ENCODE results near the gene PRAF2.

PRAF2 gene

DNA sequence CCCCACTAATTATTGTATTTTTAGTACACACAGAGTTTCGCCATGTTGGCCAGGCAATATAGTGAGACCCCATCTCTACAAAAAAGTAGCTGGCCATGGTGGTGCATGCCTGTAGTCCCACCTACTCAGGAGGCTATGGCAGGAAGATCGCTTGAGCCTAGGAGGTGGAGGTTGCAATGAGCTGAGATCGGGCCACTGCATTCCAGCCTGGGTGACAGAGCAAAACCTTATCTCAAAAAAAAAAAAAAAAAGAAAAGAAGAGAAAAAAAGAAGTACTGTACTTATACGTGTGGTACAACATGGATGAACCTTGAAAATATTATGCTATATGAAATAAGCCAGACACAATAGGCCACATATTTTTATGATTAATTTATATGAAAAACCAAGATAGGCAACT lies 15.8 kb upstream of the PRAF2 start:
- Histone ChIP-seq H2BK15ac (ENCODE audit: low read length) (no peak overlapping the region), H4K91ac (ENCODE audit: low read depth, low read length, poor library complexity) (no peak overlapping the region), H3K36me3 (replicated peaks in 1 of 2; ENCODE audit: control insufficient read depth in 2 of 2, insufficient read depth in 2 of 2, low read length in 2 of 2) (no peaks in the 10 kb centered on the region), H3K18ac (ENCODE audit: low read length) (no peak overlapping the region), H3K27me3 (ENCODE audit: control insufficient read depth in 3 of 3, insufficient read depth in 3 of 3, low read depth in 1 of 3, low read length in 3 of 3) (no peaks in the 10 kb centered on the region), H2BK5ac (ENCODE audit: low read length) (no peak overlapping the region), H3K27ac (replicated peaks; ENCODE audit: low read length) (no peak overlapping the region), H2AFZ (ENCODE audit: low read length) (no peak overlapping the region), H3K4me1 (ENCODE audit: control insufficient read depth in 2 of 2, insufficient read depth in 1 of 2, low read depth in 1 of 2, low read length in 2 of 2) (no peaks in the 10 kb centered on the region), H3K4ac (ENCODE audit: low read length) (no peak overlapping the region), H2BK12ac (ENCODE audit: low read length) (no peak overlapping the region), H3K4me3 (ENCODE audit: low read length in 2 of 2) (no peak overlapping the region), H4K8ac (ENCODE audit: low read depth, low read length) (no peak overlapping the region), H3K23ac (ENCODE audit: low read depth, low read length, poor library complexity) (no peak overlapping the region), H2AK5ac (ENCODE audit: low read depth, low read length) (no peak overlapping the region), H2BK120ac (ENCODE audit: low read depth, low read length) (no peak overlapping the region), H3K14ac (ENCODE audit: low read length) (no peak overlapping the region), H3K79me1 (ENCODE audit: low read depth, low read length) (no peaks in the 10 kb centered on the region), H3K4me2 (ENCODE audit: insufficient read depth, low read length, poor library complexity, severe bottlenecking) (no peak overlapping the region), H3K9ac (ENCODE audit: low read depth, low read length, poor library complexity) (no peak overlapping the region), H3K9me3 (replicated peaks in 1 of 2; ENCODE audit: control insufficient read depth in 2 of 2, insufficient read depth in 1 of 2, low read depth in 1 of 2, low read length in 2 of 2) (no peaks in the 10 kb centered on the region)
- WGBS, 2 donors (ENCODE audit: extremely low coverage in 2 of 2, insufficient read length in 2 of 2, insufficient replicate concordance in 1 of 2): no CpG with 5 or more reads among the region's 4 CpGs
- DNase-seq (ENCODE audit: low spot score): no peak

GRCh38 chrX:49082271-49082871 lies 8.6 kb upstream of the PRAF2 start:
- H3K23ac ChIP-seq (ENCODE audit: low read depth, low read length, poor library complexity): no peak overlapping the region

DNA sequence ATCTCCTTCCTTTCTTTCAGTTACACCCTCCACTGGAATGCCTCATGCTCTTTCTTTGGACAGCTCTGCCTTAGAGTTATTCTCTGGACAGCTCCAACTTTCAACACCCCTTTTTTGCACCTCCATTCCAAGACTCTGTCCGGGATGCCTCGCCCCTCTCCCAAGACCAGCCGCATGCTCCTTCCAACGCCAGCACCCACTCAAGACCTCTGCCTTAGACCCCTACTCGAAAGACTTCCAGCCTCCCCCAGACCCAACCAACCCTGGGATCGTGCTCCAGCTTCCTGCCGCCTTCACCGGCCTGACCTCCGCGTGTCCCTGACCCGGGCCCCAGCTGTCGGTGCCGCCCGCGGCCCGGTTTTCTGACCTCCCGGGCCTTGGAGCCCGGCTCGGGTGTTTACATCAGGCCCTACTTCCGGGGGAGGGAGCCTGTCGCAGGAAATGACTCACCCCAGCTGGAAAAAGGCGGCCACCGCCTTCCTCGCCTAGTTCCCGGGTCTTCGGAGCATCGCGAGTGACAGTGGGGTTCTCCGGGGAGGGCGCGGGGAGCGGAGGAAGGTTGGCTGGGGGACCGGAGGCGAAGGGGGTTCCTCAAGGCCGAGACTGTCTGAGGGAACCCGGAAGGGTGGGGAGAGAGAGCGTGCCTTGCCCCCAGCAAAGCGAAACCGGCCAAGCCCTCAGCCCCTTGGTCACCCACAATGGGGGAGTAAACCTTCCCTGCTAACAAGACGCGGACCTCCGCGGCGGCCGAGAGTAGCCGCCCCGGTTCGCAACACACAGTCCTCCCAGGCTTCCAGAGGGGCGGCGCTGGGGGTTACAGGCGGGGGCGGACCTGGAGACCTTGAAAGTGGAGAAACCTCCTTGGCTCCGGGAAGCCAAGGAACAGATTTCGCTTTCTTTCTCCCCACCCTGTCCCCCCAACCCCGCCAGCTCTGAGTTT lies 6.0 kb upstream of the PRAF2 start, which contains the start of gene WDR45:
TSS of gene WDR45 (minus strand) at position 399 of the 940 bp plus-strand sequence. CDS start 1,792 bp downstream, outside the sequence.
- no CpG with 5 or more reads among the region's 55 CpGs for WGBS, 2 donors (ENCODE audit: extremely low coverage in 2 of 2, insufficient read length in 2 of 2, insufficient replicate concordance in 1 of 2)

More at GRCh38 chrX:49082271-49082871, 8.6 kb upstream of the PRAF2 start:
- H4K8ac ChIP-seq (ENCODE audit: low read depth, low read length): no peak overlapping the region
- no peak for DNase-seq (ENCODE audit: low spot score)
- no peak overlapping the region for H2AK5ac ChIP-seq (ENCODE audit: low read depth, low read length)
- H2BK12ac ChIP-seq (ENCODE audit: low read length): no peak overlapping the region
- no peak overlapping the region for H3K4me3 ChIP-seq (ENCODE audit: low read length in 2 of 2)
- peaks cover 0 to 2% of the 10 kb centered on the region in 2 donors for H3K4me1 ChIP-seq (ENCODE audit: control insufficient read depth in 2 of 2, insufficient read depth in 1 of 2, low read depth in 1 of 2, low read length in 2 of 2)
- H4K91ac ChIP-seq (ENCODE audit: low read depth, low read length, poor library complexity): no peak overlapping the region
- no peak overlapping the region for H3K4me2 ChIP-seq (ENCODE audit: insufficient read depth, low read length, poor library complexity, severe bottlenecking)
- H3K9me3 ChIP-seq (replicated peaks in 1 of 2; ENCODE audit: control insufficient read depth in 2 of 2, insufficient read depth in 1 of 2, low read depth in 1 of 2, low read length in 2 of 2): no peaks in the 10 kb centered on the region
- no peaks in the 10 kb centered on the region for H3K36me3 ChIP-seq (replicated peaks in 1 of 2; ENCODE audit: control insufficient read depth in 2 of 2, insufficient read depth in 2 of 2, low read length in 2 of 2)
- no CpG with 5 or more reads among the region's 4 CpGs for WGBS, 2 donors (ENCODE audit: extremely low coverage in 2 of 2, insufficient read length in 2 of 2, insufficient replicate concordance in 1 of 2)
- H3K4ac ChIP-seq (ENCODE audit: low read length): no peak overlapping the region
- no peak overlapping the region for H3K14ac ChIP-seq (ENCODE audit: low read length)
- no peaks in the 10 kb centered on the region for H3K27me3 ChIP-seq (ENCODE audit: control insufficient read depth in 3 of 3, insufficient read depth in 3 of 3, low read depth in 1 of 3, low read length in 3 of 3)
- H3K18ac ChIP-seq (ENCODE audit: low read length): no peak overlapping the region
- H2BK120ac ChIP-seq (ENCODE audit: low read depth, low read length): no peak overlapping the region
- no peak overlapping the region for H3K27ac ChIP-seq (replicated peaks; ENCODE audit: low read length)
- no peak overlapping the region for H2AFZ ChIP-seq (ENCODE audit: low read length)
- no peak overlapping the region for H2BK15ac ChIP-seq (ENCODE audit: low read length)
- H3K9ac ChIP-seq (ENCODE audit: low read depth, low read length, poor library complexity): no peak overlapping the region
- H3K79me1 ChIP-seq (ENCODE audit: low read depth, low read length): no peaks in the 10 kb centered on the region
- no peak overlapping the region for H2BK5ac ChIP-seq (ENCODE audit: low read length)

DNA sequence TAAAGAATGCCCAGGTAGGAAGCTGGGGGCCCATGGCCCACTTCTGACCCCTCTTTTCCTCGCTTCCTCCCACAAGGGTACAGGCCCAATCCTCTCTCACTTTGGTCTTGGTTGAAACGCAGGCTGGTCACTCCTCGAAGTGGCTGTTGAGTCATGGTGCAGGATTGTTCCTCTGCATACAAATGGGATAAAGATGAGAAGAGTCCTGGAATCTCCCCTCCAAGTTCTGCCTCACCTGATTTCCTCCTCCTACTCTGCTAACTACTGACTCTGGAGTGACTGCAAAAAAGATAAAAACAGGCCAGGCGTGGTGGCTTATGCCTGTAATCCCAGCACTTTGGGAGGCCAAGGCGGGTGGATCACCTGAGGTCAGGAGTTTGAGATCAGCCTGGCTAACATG lies 4.1 kb upstream of the PRAF2 start:
- WGBS, 2 donors (ENCODE audit: extremely low coverage in 2 of 2, insufficient read length in 2 of 2, insufficient replicate concordance in 1 of 2): no CpG with 5 or more reads among the region's 5 CpGs
- no peak overlapping the region for H3K27ac ChIP-seq (replicated peaks; ENCODE audit: low read length)
- no peak overlapping the region for H2BK5ac ChIP-seq (ENCODE audit: low read length)
- peaks cover 0 to 19% of the 10 kb centered on the region in 2 donors for H3K36me3 ChIP-seq (replicated peaks in 1 of 2; ENCODE audit: control insufficient read depth in 2 of 2, insufficient read depth in 2 of 2, low read length in 2 of 2)
- H3K4me3 ChIP-seq (ENCODE audit: low read length in 2 of 2): no peak overlapping the region
- no peak overlapping the region for H3K4me2 ChIP-seq (ENCODE audit: insufficient read depth, low read length, poor library complexity, severe bottlenecking)
- no peak overlapping the region for H2AFZ ChIP-seq (ENCODE audit: low read length)
- no peak overlapping the region for H2BK120ac ChIP-seq (ENCODE audit: low read depth, low read length)
- no peak overlapping the region for H3K14ac ChIP-seq (ENCODE audit: low read length)
- no peak overlapping the region for H3K4ac ChIP-seq (ENCODE audit: low read length)
- no peak overlapping the region for H2BK15ac ChIP-seq (ENCODE audit: low read length)
- no peak overlapping the region for H2BK12ac ChIP-seq (ENCODE audit: low read length)
- H3K23ac ChIP-seq (ENCODE audit: low read depth, low read length, poor library complexity): no peak overlapping the region
- H2AK5ac ChIP-seq (ENCODE audit: low read depth, low read length): no peak overlapping the region
- no peak overlapping the region for H3K9ac ChIP-seq (ENCODE audit: low read depth, low read length, poor library complexity)
- no peaks in the 10 kb centered on the region for H3K9me3 ChIP-seq (replicated peaks in 1 of 2; ENCODE audit: control insufficient read depth in 2 of 2, insufficient read depth in 1 of 2, low read depth in 1 of 2, low read length in 2 of 2)
- no peaks in the 10 kb centered on the region for H3K79me1 ChIP-seq (ENCODE audit: low read depth, low read length)
- H3K18ac ChIP-seq (ENCODE audit: low read length): no peak overlapping the region
- peaks cover 0 to 3% of the 10 kb centered on the region in 2 donors for H3K4me1 ChIP-seq (ENCODE audit: control insufficient read depth in 2 of 2, insufficient read depth in 1 of 2, low read depth in 1 of 2, low read length in 2 of 2)
- DNase-seq (ENCODE audit: low spot score): no peak
- H4K8ac ChIP-seq (ENCODE audit: low read depth, low read length): no peak overlapping the region
- H4K91ac ChIP-seq (ENCODE audit: low read depth, low read length, poor library complexity): no peak overlapping the region
- no peaks in the 10 kb centered on the region for H3K27me3 ChIP-seq (ENCODE audit: control insufficient read depth in 3 of 3, insufficient read depth in 3 of 3, low read depth in 1 of 3, low read length in 3 of 3)

More for the DNA sequence above, 6.0 kb upstream of the PRAF2 start, which contains the start of gene WDR45:
- no peak within 1 kb of the TSS for H3K4ac ChIP-seq (ENCODE audit: low read length)
- peaks cover 0 to 2% of the 10 kb centered on the region in 2 donors for H3K4me1 ChIP-seq (ENCODE audit: control insufficient read depth in 2 of 2, insufficient read depth in 1 of 2, low read depth in 1 of 2, low read length in 2 of 2)
- H3K27ac ChIP-seq (replicated peaks; ENCODE audit: low read length): no peak within 1 kb of the TSS
- no peak within 1 kb of the TSS for H2BK15ac ChIP-seq (ENCODE audit: low read length)
- no peaks in the 10 kb centered on the region for H3K79me1 ChIP-seq (ENCODE audit: low read depth, low read length)
- H4K91ac ChIP-seq (ENCODE audit: low read depth, low read length, poor library complexity): no peak within 1 kb of the TSS
- H2AFZ ChIP-seq (ENCODE audit: low read length): peak within 1 kb of the TSS; percentile 90
- no peak within 1 kb of the TSS for H2BK12ac ChIP-seq (ENCODE audit: low read length)
- H3K23ac ChIP-seq (ENCODE audit: low read depth, low read length, poor library complexity): peak within 1 kb of the TSS; percentile 65
- no peaks in the 10 kb centered on the region for H3K27me3 ChIP-seq (ENCODE audit: control insufficient read depth in 3 of 3, insufficient read depth in 3 of 3, low read depth in 1 of 3, low read length in 3 of 3)
- H3K18ac ChIP-seq (ENCODE audit: low read length): peak within 1 kb of the TSS; percentile 48
- H3K36me3 ChIP-seq (replicated peaks in 1 of 2; ENCODE audit: control insufficient read depth in 2 of 2, insufficient read depth in 2 of 2, low read length in 2 of 2): peaks cover 0 to 17% of the 10 kb centered on the region in 2 donors
- peak within 1 kb of the TSS; percentile 70 for H3K9ac ChIP-seq (ENCODE audit: low read depth, low read length, poor library complexity)
- peak within 1 kb of the TSS; percentile 62 for H3K4me2 ChIP-seq (ENCODE audit: insufficient read depth, low read length, poor library complexity, severe bottlenecking)
- H3K14ac ChIP-seq (ENCODE audit: low read length): no peak within 1 kb of the TSS
- no peaks in the 10 kb centered on the region for H3K9me3 ChIP-seq (replicated peaks in 1 of 2; ENCODE audit: control insufficient read depth in 2 of 2, insufficient read depth in 1 of 2, low read depth in 1 of 2, low read length in 2 of 2)
- no peak within 1 kb of the TSS for H2BK120ac ChIP-seq (ENCODE audit: low read depth, low read length)
- peak; percentile 31 for DNase-seq (ENCODE audit: low spot score)
- peak within 1 kb of the TSS; percentile 66 for H2BK5ac ChIP-seq (ENCODE audit: low read length)
- H3K4me3 ChIP-seq (ENCODE audit: low read length in 2 of 2): peak within 1 kb of the TSS; percentile 81 to 88
- H4K8ac ChIP-seq (ENCODE audit: low read depth, low read length): no peak within 1 kb of the TSS
- no peak within 1 kb of the TSS for H2AK5ac ChIP-seq (ENCODE audit: low read depth, low read length)
